GM19455 (cell line): ENCODE results near the gene SNX9.

Experiments
- ATAC-seq: cut with Tn5 transposase; IDR thresholded peaks from one replicate; pipeline ENCODE4 v1.9.1; 2021; ENCODE audit not compliant: unreplicated experiment

SNX9 gene

DNA sequence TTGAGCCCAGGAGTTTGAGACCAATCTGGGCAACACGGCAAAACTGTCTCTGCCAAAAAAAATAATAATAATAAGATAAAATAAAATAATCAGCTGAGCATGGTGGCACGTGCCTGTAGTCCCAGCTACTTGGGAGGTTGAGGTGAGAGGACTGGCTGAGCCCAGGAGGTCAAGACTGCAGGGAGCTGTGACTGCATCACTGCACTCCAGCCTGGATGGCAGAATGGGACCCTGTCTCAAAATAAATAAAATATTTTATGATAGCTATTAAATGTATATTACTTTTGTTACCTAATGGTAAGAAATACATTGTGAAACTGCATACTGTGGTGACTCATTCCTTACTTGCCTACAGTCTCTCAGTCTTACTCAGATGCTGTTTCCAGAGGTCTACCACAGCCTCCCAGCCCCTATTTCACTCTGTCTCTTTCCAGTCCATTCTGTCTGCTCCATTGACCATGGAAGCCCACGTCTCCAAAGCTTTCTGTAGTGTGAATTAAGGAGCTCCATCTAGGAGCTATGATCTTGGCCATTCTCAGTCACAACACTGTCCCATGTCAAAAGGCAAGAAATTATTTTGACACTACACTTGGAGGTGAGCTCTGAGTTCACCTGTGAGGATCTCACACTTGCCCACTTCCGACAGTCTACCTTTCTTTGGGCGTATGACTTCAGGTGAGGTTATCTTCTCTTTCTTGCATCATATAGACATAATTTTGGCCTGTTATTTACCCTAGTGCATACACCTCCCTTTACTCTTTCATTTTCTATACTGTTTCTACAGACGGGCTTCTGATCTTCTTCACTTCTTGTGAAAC is 22.4 kb upstream of the SNX9 start:
- ATAC-seq, result peak; percentile 96

DNA sequence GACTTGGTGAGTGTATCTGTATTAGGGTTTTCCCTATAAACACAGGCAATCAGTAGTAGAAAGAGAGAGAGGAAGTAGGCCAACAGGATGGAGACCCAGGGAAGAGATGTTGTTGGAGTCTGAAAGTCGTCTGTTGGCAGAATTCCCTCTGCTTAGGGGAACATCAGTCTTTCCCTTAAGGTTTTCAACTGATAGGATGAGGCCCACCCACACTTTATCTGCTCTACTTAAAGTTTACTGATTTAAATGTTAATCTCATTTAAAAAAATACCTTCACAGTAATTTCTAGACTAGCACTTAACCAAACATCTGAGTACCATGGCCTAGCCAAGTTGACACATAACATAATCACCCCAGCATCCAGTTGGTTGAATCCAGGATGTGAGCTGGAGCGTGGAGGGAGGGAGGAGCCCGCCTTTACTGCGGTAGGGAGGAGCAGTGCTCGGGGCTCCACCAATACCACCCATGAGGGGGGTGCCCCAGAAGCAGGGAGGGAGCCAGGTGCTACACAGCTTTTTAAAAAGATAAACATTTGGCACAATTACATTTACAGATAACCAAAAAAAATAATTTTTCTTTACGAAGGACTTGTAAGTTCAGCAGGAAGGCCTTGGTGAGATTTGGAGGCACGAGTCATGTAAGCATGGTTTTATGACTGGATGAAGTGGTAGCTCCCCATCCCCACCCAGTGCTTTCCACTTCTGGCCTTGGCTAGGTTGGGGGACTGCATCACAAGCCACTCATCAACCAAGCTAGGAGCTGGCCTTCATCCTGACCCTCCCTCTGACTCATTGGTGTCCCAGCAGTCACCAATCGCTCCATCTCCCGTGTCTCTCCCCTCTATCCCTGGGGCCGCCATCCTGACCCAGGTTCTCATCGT is 18.4 kb upstream of the SNX9 start:
- ATAC-seq, result no peak

GRCh38 chr6:157806131-157806855 is 16.8 kb upstream of the SNX9 start:
- ATAC-seq, result no peak

DNA sequence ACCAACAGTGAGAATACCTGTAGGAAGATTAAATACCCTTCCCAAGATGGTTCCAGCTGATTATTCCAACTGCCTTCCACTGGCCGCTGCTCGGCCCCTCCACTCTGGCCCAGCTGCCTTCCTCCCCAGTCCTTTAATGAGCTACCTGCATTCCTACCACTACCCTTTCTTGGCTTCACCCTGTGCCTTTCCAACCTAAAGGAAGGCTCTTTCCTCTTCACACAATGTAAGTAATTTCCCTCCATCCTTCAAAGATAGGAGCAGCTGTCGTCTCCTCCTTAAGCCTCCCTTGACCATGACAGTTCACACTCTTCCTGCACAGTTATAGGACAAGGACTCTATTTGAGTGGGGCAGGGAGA is 16.2 kb upstream of the SNX9 start:
- ATAC-seq, result no peak

GRCh38 chr6:157808405-157808950 is 14.6 kb upstream of the SNX9 start:
- no peak for ATAC-seq

- no peak for ATAC-seq
Observed at GRCh38 chr6:157809613-157810012, 13.4 kb upstream of the SNX9 start.

GRCh38 chr6:157811137-157811475 is 11.9 kb upstream of the SNX9 start:
- no peak for ATAC-seq

GRCh38 chr6:157811476-157812173 is 11.4 kb upstream of the SNX9 start:
- no peak for ATAC-seq

DNA sequence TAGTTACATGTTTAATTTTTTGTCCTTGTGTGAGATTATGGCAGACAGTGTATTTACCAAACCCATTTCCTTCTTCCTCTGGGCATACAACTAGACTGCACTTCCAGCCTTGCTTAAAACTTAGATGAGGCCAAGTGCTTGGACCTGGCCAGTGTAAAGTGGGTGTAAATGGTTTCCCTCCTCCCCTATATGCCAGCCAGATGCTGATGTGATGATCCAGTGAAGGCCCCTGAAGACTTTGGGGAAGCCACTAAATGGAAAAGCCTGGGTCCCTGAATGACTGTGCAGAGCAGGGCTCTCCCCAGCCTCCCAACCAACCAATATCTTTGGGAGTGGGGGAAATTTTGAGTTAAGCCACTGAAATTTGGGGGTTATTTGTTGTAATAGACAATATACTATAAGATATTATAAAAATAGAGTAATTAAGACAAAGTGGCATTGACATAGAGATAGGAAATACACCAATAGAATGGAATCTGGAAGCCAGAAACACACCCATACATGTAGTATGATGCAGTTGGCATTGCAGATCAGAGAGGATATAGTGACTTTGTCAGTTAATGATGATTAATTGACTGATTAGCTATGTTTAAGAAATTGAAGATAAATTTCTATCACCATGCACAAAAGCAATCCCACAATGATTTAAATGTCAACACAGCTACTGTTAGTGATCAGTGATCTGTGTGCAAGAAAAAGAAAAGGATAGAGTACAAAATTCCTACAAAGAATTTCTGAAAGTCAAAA is 10.4 kb upstream of the SNX9 start:
- ATAC-seq, result no peak

DNA sequence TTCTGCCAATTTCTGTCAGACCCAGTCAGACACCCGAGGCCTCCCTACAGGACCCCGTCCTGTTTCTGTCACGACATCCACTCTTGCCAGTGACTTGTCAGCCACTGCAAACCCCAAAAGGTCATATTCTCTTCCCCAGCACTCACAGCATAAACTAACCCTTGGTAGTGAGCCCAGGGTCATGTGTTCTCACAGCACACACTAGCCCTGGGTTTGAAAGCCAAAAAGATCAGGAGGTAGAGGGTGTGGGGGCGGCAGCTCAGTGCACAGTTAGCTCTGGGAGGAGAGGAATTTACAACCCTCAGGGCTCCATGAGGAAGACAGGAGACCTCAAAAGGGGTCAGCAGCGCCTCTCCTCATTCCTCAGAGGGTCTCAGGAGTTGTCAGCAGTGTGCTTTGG is 9.9 kb upstream of the SNX9 start:
- no peak for ATAC-seq

- ATAC-seq, result no peak
Observed at GRCh38 chr6:157813750-157814455, 9.1 kb upstream of the SNX9 start.

DNA sequence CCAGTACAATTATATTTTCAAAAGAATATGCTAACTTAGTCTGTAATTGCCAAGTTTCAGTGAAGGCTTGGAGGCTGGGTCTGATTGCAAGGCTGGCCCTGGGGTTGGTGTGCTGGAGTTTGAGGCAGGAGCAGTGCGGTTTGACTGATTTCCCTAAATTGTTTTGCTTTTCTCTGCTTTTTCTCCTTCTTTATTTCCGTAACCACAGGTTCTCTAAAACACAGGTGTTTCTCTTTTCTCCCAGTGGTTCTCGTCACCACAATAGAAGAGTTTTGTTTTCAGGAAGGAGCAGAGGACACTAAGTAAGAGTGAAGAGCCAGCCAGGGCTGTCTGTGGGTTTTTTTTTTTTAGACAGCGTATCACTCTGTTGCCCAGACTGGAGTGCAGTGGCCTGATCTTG is 8.2 kb upstream of the SNX9 start:
- peak; percentile 70 for ATAC-seq

- no peak for ATAC-seq
Observed at GRCh38 chr6:157821342-157822033, 1.6 kb upstream of the SNX9 start.

- peak; percentile 35 for ATAC-seq
Observed at GRCh38 chr6:157822245-157823000, 623 bp upstream of the SNX9 start.

DNA sequence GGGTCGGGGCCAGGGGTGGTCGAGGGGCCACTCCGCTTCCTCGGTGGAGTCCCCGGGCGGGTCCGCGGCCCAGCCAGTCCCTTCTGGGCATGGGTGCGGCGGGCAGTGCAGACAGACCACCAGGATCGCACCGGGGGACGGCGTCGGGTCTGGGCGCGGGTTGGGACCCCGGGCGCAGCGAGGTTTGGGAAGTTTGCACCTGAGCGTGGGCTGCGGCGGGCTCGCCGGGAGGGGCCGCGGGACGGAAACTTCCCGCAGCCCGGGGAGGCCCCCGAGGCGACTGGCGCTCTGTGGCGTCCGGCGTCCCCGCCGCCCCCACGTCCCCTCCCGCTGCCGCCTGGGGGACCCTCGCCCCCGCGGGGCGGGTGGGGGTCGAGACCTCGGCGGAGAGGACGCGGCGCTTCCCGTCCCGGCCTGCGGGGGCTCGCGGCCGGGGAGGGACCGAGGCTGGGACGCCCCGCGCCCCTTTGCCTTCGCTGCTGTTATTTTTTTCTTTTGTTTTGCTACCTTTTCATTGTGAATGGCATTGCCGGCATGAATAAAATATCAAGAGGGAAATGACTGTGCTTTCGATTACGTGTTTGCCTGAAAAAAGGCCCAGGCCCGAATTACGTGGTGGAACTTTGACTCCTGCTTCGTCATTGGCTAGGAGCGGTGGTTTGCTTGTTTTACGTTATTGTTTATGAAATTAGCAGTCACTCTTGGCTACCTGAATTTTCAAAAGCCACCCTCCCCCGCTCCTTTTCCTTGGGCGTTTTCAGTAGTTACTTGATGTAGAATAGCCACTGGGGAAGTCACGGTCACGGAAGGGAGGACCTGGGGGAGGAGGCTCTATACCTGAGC is 703 bp downstream of the SNX9 start:
- peak; percentile 38 for ATAC-seq

GRCh38 chr6:157825243-157825904 is 2.3 kb downstream of the SNX9 start:
- ATAC-seq, result no peak
